CD1c-positive myeloid dendritic cell (primary cell): ENCODE results near the gene LCP2.
"Not testable (repeated sequence)": the region's sequence is repeated elsewhere in the genome, so short reads cannot be mapped to it uniquely, and the experiment has no call there.

Source experiments
- DNase-seq: peaks from one replicate; pipeline ENCODE4 v3.0.0-alpha.2; 2016; ENCODE audit errors: extremely low spot score

LCP2 gene

DNA sequence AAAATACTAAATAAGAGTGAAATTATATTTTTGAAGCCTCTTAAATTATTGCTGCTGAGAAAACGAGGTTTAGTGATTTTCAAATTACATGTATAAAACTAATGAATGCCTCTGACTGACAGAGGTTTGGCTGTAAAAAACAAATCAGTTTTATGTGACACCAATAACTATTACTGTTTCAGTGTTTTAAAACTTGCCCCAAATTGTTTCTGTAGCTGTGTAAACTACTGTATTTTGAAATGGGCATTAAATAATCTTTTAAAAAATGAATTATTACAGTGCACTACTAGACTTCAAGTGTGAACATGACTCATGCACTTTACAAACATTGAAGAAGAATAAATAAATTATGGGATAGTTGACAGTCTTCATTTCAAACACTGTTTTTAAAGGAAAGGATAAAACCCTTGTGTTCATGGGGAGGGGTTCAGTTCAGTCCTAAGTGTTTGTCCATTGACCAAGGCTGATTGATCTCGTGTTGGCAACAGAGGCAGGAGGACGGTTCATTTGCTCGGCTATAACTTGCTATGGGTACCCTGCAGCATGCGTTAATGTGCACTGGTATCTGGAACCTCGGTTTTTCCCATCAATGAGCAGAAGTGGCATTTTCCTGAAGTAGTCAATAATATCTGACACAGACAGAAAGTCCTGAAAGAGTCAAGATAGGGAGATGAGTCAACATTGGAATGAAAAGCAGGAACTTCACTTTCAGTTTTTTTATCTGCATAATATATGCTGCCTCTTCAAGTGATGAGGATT lies 49.2 kb downstream of the LCP2 start:
- no peak for DNase-seq

DNA sequence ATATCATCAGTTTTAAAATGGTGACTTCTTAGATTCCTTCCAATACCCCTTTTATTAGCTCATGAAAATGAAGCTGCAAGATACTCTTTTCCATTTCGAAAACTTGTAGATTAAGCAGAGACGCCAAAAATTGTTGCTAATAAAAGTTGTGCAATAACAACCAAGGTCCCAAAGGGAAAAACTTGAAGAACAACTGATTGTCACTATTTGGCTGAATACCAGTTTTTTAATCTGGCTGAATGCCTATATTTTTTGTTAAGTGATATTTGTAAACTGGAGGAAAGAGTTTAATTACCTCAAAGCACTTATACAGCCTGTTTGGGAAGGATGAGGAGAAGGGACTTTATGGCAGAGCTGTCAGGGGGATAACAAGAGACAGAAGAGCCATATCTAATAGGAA lies 50.2 kb downstream of the LCP2 start:
- DNase-seq: no peak

DNA sequence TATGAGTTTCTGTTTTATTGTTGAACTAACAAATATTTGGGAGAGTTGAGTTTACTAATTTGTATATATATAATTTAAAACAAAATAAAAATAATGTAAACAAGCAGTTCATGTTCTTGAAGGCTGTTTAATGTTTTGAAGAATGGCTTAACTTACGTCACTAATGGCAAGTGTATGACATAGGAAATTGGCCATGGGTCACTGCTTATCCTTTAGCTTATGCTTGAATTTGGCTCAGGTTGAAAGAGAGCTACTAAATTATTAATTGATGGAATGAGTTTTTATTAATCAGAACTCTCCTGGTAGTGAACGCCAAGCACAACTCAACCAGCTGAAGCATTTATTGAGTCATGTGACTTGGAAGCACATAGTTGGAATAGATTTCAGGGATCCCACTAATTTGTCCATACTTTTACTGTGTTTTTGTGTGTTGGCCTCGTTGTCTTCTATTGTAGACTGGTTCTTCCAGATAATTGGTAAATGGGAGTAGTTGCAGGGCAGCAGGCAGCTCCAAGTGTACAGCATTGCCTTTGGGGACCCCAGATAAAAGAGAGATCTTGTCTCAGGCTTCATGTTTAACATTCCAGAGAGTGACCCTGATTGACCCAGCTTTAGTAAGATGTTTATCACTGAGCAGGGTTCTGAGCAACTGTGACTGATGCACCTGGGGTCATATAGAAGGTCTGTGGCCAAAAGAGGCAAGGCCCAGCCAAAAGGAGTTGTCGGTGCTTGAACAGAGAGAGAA lies 51.3 kb downstream of the LCP2 start:
- no peak for DNase-seq

DNA sequence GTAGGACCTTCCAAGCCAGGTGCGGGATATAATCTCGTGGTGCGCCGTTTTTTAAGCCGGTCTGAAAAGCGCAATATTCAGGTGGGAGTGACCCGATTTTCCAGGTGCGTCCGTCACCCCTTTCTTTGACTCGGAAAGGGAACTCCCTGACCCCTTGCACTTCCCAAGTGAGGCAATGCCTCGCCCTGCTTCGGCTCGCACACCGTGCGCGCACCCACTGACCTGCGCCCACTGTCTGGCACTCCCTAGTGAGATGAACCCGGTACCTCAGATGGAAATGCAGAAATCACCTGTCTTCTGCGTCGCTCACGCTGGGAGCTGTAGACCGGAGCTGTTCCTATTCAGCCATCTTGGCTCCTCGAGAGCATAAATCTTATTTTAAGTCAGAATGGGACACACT lies 52.1 kb downstream of the LCP2 start:
- not testable (repeated sequence) for DNase-seq

DNA sequence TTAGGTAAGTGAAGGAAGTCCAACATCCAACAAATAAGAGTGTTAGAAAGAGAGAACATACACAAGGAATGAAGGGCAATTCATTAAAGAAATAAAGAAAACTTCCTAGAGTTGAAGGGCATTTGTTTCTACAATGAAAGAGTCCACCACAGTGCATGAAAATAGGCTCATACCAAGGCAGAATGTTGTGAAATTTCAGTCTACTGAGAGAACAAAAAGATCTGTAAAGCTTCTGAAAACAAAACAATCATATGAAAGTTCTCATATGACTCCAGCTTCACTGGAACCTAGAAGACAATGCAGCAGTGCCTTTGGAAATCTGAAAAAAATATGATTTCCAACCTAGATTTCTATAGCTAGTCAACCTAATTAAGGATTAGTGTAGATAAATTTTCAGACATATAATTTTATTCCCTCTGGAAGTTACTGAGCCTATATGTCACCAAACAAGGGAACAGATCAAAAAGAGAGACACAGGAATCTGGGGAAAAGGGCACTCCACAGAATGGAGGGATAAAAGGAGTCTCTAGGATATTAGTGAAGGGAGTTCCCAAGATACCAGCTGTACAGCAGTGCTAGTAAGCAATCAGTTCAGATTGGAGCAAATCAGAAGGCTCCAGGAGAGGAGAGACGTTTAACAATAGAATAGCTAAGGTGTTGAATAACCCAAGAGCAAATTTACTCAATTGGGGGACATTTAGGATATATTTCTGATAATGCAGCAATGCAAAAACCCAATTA lies 59.0 kb downstream of the LCP2 start:
- no peak for DNase-seq

DNA sequence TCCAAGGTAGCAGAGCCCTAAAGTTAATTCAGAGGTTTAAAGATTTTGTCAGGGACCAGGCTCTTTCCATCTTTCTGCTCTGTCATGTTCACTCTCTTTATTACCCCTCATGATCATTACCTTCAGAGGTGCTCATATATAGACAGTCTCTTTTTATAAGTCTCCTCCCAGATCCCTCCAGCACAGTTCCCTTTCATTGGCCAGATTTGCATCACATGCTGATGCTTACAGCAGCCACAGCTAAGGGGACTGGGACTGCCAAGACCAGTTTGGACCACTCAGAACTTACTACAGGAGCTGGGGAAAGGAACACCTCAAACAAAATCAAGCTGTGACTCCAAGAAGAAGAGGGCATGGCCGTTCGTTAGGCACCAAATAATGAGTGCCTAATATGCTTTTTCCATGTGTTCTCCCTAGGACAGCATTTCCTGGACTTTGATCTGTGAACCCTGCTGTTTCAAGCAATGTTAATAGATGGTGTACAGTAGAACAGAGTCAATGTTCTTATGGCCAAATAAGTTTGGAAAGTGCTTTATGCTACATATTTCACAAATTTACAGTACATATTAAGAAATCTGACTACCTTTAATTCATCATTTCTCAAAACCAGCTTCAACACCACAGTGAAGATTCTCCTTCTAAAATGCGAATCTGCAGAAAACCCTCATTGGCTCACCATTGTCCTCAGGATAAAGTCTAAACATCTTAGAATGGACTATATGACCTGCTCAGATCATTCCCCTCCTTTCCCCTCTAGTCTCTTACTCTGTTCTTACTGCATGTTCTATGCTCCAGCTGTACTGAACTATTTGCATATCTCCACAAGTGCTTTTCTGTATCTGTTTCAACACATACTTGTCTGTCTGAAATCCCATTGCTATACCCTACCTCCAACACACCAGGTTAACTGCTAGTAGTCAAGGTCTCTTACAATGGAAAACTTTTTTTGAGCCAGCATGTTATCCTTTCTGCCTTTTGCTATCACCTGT lies 61.4 kb downstream of the LCP2 start:
- DNase-seq: no peak

DNA sequence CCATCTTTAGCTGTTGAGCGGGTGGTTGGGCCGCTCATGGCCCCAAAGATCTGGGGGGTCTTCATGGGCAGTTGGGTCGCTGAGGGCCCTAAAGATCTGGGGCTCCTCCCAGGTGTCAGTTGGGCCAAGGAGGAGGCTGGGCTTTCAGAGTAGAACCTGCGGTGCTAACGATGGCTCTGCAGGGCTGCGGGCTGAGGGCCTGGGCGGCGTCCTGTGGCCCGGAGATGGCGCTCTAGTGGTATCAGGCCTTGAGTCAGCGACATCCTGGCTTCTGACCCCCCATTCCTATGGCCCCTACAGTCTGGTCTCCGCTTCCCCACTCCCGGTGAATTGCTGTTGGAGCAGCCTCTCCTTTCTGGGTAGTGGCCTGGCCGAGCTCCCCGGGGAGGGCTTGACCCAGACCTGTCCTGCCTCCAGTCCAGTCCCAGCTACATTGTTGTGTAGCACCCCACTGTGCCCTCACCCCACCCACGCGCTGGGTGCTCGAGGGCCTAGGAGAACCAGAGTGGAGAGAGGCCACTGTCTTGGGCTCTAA lies 64.2 kb downstream of the LCP2 start:
- DNase-seq: no peak

DNA sequence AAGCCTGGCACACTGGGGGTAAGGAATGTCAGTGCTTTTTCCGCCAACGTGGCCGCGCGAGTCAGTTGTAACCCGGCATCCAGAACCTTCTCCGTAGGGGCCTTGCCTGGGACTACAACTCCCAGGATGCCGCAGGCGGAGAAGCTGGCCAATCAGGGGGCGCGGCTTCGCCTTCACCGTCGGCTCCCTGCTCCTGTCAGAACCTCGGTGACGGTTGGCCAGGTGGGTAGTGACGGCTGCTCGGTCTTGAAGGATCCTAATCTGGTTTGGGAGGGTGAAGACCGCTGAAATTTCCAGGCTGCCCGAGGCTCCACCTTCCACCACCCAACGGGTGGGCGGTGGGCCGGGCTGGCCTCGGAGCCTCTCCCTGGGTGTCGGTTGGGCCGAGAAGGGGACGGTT lies 64.8 kb downstream of the LCP2 start, which contains the start of gene C5orf58:
C5orf58 (plus strand) TSS at position 200 of the 400 bp plus-strand sequence. CDS start 1,992 bp downstream, outside the sequence.
- DNase-seq: no peak

DNA sequence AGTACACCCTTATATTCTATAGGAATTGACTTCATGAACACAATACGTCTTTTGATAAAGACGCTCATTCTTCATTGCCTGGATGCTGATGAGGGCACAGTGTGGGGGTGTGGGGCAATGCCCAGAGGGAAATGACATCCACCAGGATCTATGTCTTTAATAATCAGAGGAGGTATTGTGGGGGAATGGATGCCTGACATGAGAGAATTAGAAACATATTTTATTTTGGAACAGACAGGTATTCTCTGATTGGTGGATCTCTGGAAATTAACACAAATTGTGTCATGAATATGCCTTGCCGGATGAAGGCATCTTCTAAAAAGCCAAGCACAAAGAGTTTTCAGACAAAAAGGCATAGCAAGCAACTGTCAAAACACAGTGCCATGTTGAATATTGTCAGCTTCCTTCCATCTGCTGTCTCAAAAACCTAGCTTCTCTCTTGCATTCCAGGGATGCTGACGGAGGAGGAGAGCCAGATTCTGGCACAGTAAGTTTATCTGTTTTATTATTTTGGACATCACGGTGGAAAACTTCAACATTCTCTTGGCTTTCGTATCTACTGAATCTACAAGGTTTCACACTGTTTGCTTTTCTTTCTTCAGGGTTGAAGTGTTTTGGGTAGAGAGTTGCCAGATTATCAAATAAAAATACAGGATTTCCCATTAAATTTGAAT lies 68.7 kb downstream of the LCP2 start:
- no peak for DNase-seq

DNA sequence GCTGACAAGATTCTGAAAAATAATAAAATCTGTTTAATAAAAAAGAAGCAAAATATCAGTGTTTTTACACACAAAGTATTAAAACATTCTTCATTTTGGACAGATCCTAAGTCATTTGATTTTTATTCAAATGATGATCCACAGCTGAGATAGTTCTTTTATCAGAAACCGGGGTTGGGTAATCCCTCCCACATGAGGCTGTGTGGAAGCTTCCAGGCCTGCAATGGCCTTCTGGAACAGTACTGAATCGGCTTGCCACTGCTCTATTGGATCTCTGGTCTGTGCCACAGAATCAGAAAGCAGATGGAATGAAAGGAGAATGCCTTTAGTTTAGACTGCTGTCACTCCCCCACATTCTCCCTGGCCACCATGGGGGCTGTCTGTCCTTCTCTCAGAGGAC lies 70.9 kb downstream of the LCP2 start:
- no peak for DNase-seq

DNA sequence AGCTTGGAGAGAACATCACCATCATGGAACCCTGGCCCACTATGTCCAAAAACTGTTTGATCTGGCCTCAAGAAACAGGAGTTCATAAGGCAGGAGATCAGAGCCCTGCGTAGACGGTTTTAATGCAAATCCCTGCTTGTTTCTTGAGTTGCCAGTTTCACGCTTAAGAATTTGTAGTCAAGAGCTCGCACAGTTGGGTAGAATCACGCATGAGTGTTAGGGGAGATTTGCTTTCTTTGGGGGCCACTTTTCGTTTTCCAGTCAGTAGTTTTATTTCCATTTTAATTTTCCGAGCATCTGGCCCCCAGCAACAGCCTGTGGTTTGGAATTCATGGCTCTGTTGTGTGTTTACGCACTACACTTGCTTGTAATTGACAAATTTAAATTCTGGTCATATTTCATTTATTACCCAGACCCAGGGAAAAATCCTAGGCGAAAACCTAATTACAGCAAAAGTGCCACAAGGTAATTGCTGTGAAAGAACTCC lies 71.4 kb downstream of the LCP2 start:
- DNase-seq: no peak

DNA sequence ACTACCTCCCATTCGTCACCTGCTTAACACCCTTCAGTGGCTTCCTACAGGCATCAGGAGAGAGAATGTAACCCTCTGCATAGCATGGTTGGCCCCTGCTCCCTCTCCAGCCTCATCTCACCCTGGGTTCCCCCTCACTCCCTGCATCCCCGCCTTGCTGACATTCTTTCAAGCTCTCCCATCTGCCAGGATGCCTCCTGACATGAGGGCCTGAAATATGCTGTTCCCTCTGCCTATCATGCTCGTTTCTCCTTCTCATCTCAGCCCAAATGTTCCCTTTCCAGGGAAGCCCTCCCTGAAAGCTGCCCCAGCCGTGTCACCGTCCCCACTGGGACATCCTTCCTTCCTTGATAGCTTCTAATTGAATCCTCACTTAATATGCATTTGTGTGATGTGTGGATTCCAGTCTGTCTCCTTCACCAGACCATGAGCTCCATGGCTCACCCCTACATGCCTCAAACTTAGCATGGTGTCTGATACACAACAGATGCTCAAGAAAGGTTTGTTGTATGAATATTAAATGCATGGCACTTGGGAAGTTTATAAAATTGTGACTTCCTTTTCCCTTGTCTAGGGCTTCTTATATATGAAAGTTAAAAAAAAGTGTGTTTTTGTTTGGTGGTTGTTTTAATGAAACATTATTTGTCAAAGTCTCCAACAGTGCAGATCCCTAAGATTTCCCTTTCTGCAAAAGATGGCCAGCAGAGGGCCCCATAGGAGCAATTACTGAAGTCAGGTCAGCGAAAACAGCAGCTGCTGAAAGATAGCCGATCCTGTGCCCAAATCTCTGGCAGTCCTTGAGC lies 72.0 kb downstream of the LCP2 start:
- DNase-seq: peak; percentile 74

DNA sequence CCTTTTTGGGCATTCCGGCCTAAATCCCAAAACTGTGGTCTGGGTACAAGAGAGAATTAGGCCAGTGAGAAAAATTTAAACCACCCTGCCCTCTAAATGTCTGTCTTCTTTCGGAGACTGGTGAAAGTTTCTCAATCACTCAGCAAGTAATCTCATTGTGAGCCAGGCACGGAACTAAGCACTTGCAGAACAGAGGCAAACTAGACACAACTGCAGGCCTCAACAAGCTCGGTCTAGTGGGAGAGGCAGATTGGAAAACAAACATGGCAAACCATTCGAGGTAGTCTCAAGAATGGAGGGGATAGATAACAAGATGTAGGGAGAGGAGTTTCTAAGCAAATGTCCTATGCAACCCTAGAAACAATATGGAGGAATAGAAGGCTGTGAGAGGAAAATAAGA lies 73.7 kb downstream of the LCP2 start:
- DNase-seq: no peak

DNA sequence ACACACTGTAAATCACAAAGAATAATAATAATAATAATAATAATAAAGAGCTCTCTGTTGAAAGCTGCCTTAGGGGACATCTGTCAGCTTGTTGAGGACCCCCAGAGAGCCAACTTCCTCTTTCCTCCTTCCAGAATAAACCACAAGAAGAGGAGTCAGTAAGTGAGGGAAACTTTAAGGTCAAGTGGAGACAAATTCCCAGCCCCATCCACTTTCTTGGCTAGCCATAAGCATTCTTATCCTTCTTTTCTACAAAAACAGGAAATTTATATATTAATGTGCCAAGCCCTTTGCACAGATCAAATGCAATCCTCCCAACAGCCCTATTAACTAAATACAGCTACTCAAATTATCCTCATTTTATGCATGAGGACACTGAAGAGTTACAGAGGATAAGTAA lies 74.2 kb downstream of the LCP2 start:
- no peak for DNase-seq

DNA sequence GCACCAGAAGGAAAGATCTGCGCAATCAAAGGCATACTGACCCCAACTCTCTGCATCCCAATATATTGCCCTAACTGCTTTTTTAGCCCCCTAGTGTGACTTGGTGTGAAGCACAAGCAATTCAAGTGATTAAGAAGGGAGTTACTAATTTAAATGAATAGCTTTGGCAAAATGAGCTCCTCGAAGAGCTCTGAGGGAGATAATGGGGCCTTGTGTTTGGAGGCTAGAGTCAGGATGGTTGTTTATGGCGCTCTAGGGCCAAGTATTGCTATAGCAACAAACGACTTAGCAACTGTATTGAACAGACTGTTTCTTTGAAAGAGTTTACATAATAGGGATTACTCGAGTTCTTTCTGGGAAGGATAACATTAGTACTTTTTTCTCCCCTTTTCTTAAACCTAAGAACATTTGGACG lies 76.2 kb downstream of the LCP2 start:
- no peak for DNase-seq

DNA sequence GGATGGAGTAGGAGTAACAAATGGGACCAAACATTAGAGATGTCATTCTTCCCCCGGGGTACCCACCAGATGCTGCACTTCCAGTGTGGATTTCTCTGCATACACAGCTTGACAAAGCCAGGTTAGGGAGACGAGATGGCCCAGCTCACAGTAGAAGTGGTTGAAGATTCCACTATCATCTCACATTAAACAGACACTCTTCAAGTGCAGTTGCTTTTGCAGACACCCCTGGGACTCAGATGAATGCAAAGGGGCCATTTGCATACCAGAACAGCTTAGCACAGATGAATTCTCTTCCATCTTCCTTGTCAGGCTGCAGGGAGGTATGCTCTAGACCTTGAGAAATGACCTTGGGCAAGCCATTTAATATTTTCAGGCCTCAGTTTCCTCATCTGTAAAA lies 77.4 kb downstream of the LCP2 start:
- DNase-seq: no peak

DNA sequence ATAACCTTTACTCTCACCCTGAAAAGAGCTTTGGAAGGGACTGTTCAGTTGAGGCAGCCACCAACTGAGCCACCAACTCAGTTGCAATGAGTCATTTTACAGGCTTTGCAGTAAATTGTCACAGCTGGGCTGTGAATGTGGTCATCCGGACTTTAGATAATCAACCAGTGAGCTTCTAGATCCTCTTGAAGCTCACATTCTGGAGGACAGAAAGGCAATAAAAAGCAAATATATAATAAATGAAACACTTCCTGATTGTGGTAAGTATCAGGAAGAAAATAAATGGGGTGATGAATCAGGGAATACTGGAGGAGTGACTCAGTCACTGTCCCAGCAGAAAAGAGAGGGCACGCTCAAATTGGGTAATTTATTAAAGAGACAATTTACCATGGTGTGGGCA lies 78.0 kb downstream of the LCP2 start:
- DNase-seq: no peak

DNA sequence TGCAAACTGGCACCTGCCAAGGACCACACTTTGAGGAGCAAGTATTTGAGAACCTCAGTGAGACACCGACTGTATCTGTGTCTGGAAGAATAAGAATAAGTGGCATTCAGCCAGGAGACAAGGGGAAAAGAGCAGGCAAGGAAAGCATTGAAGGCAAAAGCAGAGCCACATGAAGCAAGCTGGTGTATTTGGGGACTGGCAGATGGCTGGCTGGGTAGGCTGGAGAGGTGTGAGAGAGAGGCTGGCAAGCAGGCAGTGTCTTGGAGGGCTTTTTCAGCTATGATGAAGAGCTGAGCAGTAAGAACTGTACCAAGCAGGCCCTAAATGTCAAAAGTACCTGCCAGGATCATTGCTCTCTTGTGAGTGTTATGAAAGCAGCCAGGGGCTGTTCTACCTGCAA lies 78.9 kb downstream of the LCP2 start:
- DNase-seq: no peak

DNA sequence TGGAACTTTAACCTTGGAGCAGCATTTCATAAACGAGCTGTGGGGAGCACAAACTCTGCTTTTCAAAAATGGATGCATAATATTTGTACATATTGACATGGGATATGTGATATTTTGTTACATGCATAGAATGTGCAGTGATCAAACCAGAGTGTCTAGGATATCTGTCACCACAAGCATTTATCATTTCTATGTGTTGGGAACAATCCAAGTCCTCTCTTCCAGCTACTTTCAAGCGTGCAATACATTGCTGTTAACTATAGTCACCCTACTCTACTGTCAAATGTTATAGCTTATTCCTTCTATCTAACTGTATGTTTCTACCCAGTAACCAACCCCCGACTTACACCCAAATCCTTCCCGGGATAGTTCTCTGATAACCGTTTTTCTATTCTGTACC lies 79.7 kb downstream of the LCP2 start:
- DNase-seq: no peak
